ENCODE results near the gene ZNF662. TPM values are rescaled to one million over a fixed set of nuclear protein-coding genes. Genes with fewer than 3 reads are reported as not detected.
"Not testable (repeated sequence)": the region's sequence is repeated elsewhere in the genome, so short reads cannot be mapped to it uniquely, and the experiment has no call there.

The ZNF662 gene
- total RNA-seq, 1 donor from 2014 or later = 11.0 TPM

- Histone ChIP-seq H3K27ac (ENCODE audit: low read depth, low read length) (no peak overlapping the region), H3K4me3 (ENCODE audit: low read length in 3 of 3) (no peak overlapping the region), H3K9ac (ENCODE audit: low read depth in 1 of 3, low read length in 3 of 3) (no peak overlapping the region), H3K9me3 (ENCODE audit: control insufficient read depth in 3 of 3, low read length in 3 of 3) (no peaks in the 10 kb centered on the region), H3K4me1 (ENCODE audit: control insufficient read depth in 3 of 3, insufficient read depth in 3 of 3, low read length in 3 of 3) (peaks cover 9 to 17% (median 11%) of the 10 kb centered on the region in 3 donors), H3K36me3 (ENCODE audit: control insufficient read depth in 3 of 3, insufficient read depth in 3 of 3, low read length in 3 of 3) (no peaks in the 10 kb centered on the region), H3K27me3 (ENCODE audit: control insufficient read depth in 3 of 3, insufficient read depth in 3 of 3, low read length in 3 of 3) (no peaks in the 10 kb centered on the region)
Observed at GRCh38 chr3:42874749-42875148, 31.2 kb upstream of the ZNF662 start.

- no peak within 1 kb of the TSS for H3K9ac ChIP-seq (ENCODE audit: low read depth in 1 of 3, low read length in 3 of 3)
- peaks cover 13 to 20% (median 15%) of the 10 kb centered on the region in 3 donors for H3K4me1 ChIP-seq (ENCODE audit: control insufficient read depth in 3 of 3, insufficient read depth in 3 of 3, low read length in 3 of 3)
- H3K4me3 ChIP-seq (ENCODE audit: low read length in 3 of 3) = no peak within 1 kb of the TSS
- no peaks in the 10 kb centered on the region for H3K36me3 ChIP-seq (ENCODE audit: control insufficient read depth in 3 of 3, insufficient read depth in 3 of 3, low read length in 3 of 3)
- no peaks in the 10 kb centered on the region for H3K9me3 ChIP-seq (ENCODE audit: control insufficient read depth in 3 of 3, low read length in 3 of 3)
- no peak within 1 kb of the TSS for H3K27ac ChIP-seq (ENCODE audit: low read depth, low read length)
- H3K27me3 ChIP-seq (ENCODE audit: control insufficient read depth in 3 of 3, insufficient read depth in 3 of 3, low read length in 3 of 3) = no peaks in the 10 kb centered on the region
Observed at GRCh38 chr3:42875325-42876151, 30.4 kb upstream of the ZNF662 start, which contains the start of gene CYP8B1. Gene CYP8B1, minus strand, starts transcription at chr3:42875879. Its CDS starts 63 bp downstream, at chr3:42875816.

GRCh38 chr3:42876401-42876800 lies 29.5 kb upstream of the ZNF662 start:
- Histone ChIP-seq H3K27ac (ENCODE audit: low read depth, low read length) (no peak overlapping the region), H3K4me3 (ENCODE audit: low read length in 3 of 3) (no peak overlapping the region), H3K36me3 (ENCODE audit: control insufficient read depth in 3 of 3, insufficient read depth in 3 of 3, low read length in 3 of 3) (no peaks in the 10 kb centered on the region), H3K4me1 (ENCODE audit: control insufficient read depth in 3 of 3, insufficient read depth in 3 of 3, low read length in 3 of 3) (peaks cover 14 to 23% (median 20%) of the 10 kb centered on the region in 3 donors), H3K27me3 (ENCODE audit: control insufficient read depth in 3 of 3, insufficient read depth in 3 of 3, low read length in 3 of 3) (no peaks in the 10 kb centered on the region), H3K9me3 (ENCODE audit: control insufficient read depth in 3 of 3, low read length in 3 of 3) (no peaks in the 10 kb centered on the region), H3K9ac (ENCODE audit: low read depth in 1 of 3, low read length in 3 of 3) (no peak overlapping the region)

GRCh38 chr3:42876940-42877720 lies 28.8 kb upstream of the ZNF662 start:
- no peaks in the 10 kb centered on the region for H3K27me3 ChIP-seq (ENCODE audit: control insufficient read depth in 3 of 3, insufficient read depth in 3 of 3, low read length in 3 of 3)
- no peak overlapping the region for H3K4me3 ChIP-seq (ENCODE audit: low read length in 3 of 3)
- H3K36me3 ChIP-seq (ENCODE audit: control insufficient read depth in 3 of 3, insufficient read depth in 3 of 3, low read length in 3 of 3) = no peaks in the 10 kb centered on the region
- H3K9me3 ChIP-seq (ENCODE audit: control insufficient read depth in 3 of 3, low read length in 3 of 3) = no peaks in the 10 kb centered on the region
- H3K9ac ChIP-seq (ENCODE audit: low read depth in 1 of 3, low read length in 3 of 3) = no peak overlapping the region
- H3K27ac ChIP-seq (ENCODE audit: low read depth, low read length) = no peak overlapping the region
- peaks cover 9 to 20% (median 19%) of the 10 kb centered on the region in 3 donors for H3K4me1 ChIP-seq (ENCODE audit: control insufficient read depth in 3 of 3, insufficient read depth in 3 of 3, low read length in 3 of 3)

- Histone ChIP-seq H3K36me3 (ENCODE audit: control insufficient read depth in 3 of 3, insufficient read depth in 3 of 3, low read length in 3 of 3) (no peaks in the 10 kb centered on the region), H3K27me3 (ENCODE audit: control insufficient read depth in 3 of 3, insufficient read depth in 3 of 3, low read length in 3 of 3) (no peaks in the 10 kb centered on the region), H3K9ac (ENCODE audit: low read depth in 1 of 3, low read length in 3 of 3) (no peak overlapping the region), H3K9me3 (ENCODE audit: control insufficient read depth in 3 of 3, low read length in 3 of 3) (no peaks in the 10 kb centered on the region), H3K4me3 (ENCODE audit: low read length in 3 of 3) (no peak overlapping the region), H3K27ac (ENCODE audit: low read depth, low read length) (no peak overlapping the region), H3K4me1 (ENCODE audit: control insufficient read depth in 3 of 3, insufficient read depth in 3 of 3, low read length in 3 of 3) (peaks cover 9 to 16% (median 15%) of the 10 kb centered on the region in 3 donors)
Observed at GRCh38 chr3:42877881-42878280, 28.1 kb upstream of the ZNF662 start.

- Histone ChIP-seq H3K27ac (ENCODE audit: low read depth, low read length) (peak overlapping the region; percentile 69), H3K4me3 (ENCODE audit: low read length in 3 of 3) (peak overlapping the region; percentile 73 to 79 (median 77))
Observed at GRCh38 chr3:42880183-42880582, 25.8 kb upstream of the ZNF662 start.

GRCh38 chr3:42880601-42881451 lies 25.1 kb upstream of the ZNF662 start:
- peak overlapping the region; percentile 69 for H3K27ac ChIP-seq (ENCODE audit: low read depth, low read length)

More at GRCh38 chr3:42880183-42880582, 25.8 kb upstream of the ZNF662 start:
- H3K4me1 ChIP-seq (ENCODE audit: control insufficient read depth in 3 of 3, insufficient read depth in 3 of 3, low read length in 3 of 3) = peaks cover 9 to 16% (median 15%) of the 10 kb centered on the region in 3 donors
- H3K9me3 ChIP-seq (ENCODE audit: control insufficient read depth in 3 of 3, low read length in 3 of 3) = no peaks in the 10 kb centered on the region
- H3K36me3 ChIP-seq (ENCODE audit: control insufficient read depth in 3 of 3, insufficient read depth in 3 of 3, low read length in 3 of 3) = no peaks in the 10 kb centered on the region
- H3K9ac ChIP-seq (ENCODE audit: low read depth in 1 of 3, low read length in 3 of 3) = peak overlapping the region; percentile 80 to 92 (median 90)
- H3K27me3 ChIP-seq (ENCODE audit: control insufficient read depth in 3 of 3, insufficient read depth in 3 of 3, low read length in 3 of 3) = no peaks in the 10 kb centered on the region

GRCh38 chr3:42883251-42883930 lies 22.6 kb upstream of the ZNF662 start:
- peaks cover 9 to 15% (median 13%) of the 10 kb centered on the region in 3 donors for H3K4me1 ChIP-seq (ENCODE audit: control insufficient read depth in 3 of 3, insufficient read depth in 3 of 3, low read length in 3 of 3)
- H3K27me3 ChIP-seq (ENCODE audit: control insufficient read depth in 3 of 3, insufficient read depth in 3 of 3, low read length in 3 of 3); H3K36me3 ChIP-seq (ENCODE audit: control insufficient read depth in 3 of 3, insufficient read depth in 3 of 3, low read length in 3 of 3); H3K27ac ChIP-seq (ENCODE audit: low read depth, low read length); H3K9ac ChIP-seq (ENCODE audit: low read depth in 1 of 3, low read length in 3 of 3); H3K4me3 ChIP-seq (ENCODE audit: low read length in 3 of 3); H3K9me3 ChIP-seq (ENCODE audit: control insufficient read depth in 3 of 3, low read length in 3 of 3): not testable (repeated sequence)

More at GRCh38 chr3:42880601-42881451, 25.1 kb upstream of the ZNF662 start:
- Histone ChIP-seq H3K4me1 (ENCODE audit: control insufficient read depth in 3 of 3, insufficient read depth in 3 of 3, low read length in 3 of 3) (peaks cover 9 to 15% (median 14%) of the 10 kb centered on the region in 3 donors), H3K27me3 (ENCODE audit: control insufficient read depth in 3 of 3, insufficient read depth in 3 of 3, low read length in 3 of 3) (no peaks in the 10 kb centered on the region), H3K36me3 (ENCODE audit: control insufficient read depth in 3 of 3, insufficient read depth in 3 of 3, low read length in 3 of 3) (no peaks in the 10 kb centered on the region), H3K9ac (ENCODE audit: low read depth in 1 of 3, low read length in 3 of 3) (peak overlapping the region; percentile 80 to 92 (median 90)), H3K4me3 (ENCODE audit: low read length in 3 of 3) (peak overlapping the region; percentile 73 to 79 (median 77)), H3K9me3 (ENCODE audit: control insufficient read depth in 3 of 3, low read length in 3 of 3) (no peaks in the 10 kb centered on the region)

- Histone ChIP-seq H3K4me1 (ENCODE audit: control insufficient read depth in 3 of 3, insufficient read depth in 3 of 3, low read length in 3 of 3) (peaks cover 9 to 15% (median 13%) of the 10 kb centered on the region in 3 donors), H3K9me3 (ENCODE audit: control insufficient read depth in 3 of 3, low read length in 3 of 3) (no peaks in the 10 kb centered on the region), H3K36me3 (ENCODE audit: control insufficient read depth in 3 of 3, insufficient read depth in 3 of 3, low read length in 3 of 3) (no peaks in the 10 kb centered on the region), H3K4me3 (ENCODE audit: low read length in 3 of 3) (no peak overlapping the region), H3K9ac (ENCODE audit: low read depth in 1 of 3, low read length in 3 of 3) (no peak overlapping the region), H3K27me3 (ENCODE audit: control insufficient read depth in 3 of 3, insufficient read depth in 3 of 3, low read length in 3 of 3) (peaks cover 0 to 4% (median 0%) of the 10 kb centered on the region in 3 donors), H3K27ac (ENCODE audit: low read depth, low read length) (no peak overlapping the region)
Observed at GRCh38 chr3:42884324-42884723, 21.6 kb upstream of the ZNF662 start.
